ENCODE results near the gene TTC5. TPM values are rescaled to one million over a fixed set of nuclear protein-coding genes. Genes with fewer than 3 reads are reported as not detected.

Gene TTC5
- total RNA-seq, 3 donors from 2014 or later: 10.1 to 21.0 (median 16.2) TPM

GRCh38 chr14:20329355-20329754 lies 23.6 kb upstream of the TTC5 start:
- Histone ChIP-seq H3K27me3 (no peaks in the 10 kb centered on the region), H3K36me3 (peaks cover 5% of the 10 kb centered on the region), H3K4me1 (no peaks in the 10 kb centered on the region), H3K4me3 (no peak overlapping the region), H3K27ac (no peak overlapping the region), H3K9me3 (no peaks in the 10 kb centered on the region)
- TF ChIP-seq POLR2A (IDR thresholded peaks at IDR 0.05) (no peak), CTCF (IDR thresholded peaks at IDR 0.05) (no peak), POLR2AphosphoS5 (IDR thresholded peaks at IDR 0.05) (no peak)
- intact Hi-C loops (cut with DNase I; ENCODE audit: low total_unique reads): no loop called here
- no peak for DNase-seq (ENCODE audit: low spot score in 2 of 2)

- H3K4me3 ChIP-seq: no peak overlapping the region
- DNase-seq (ENCODE audit: low spot score in 2 of 2): no peak
- H3K9me3 ChIP-seq: no peaks in the 10 kb centered on the region
- TF ChIP-seq CTCF (IDR thresholded peaks at IDR 0.05) (no peak), POLR2A (IDR thresholded peaks at IDR 0.05) (no peak), POLR2AphosphoS5 (IDR thresholded peaks at IDR 0.05) (no peak)
- H3K27me3 ChIP-seq: no peaks in the 10 kb centered on the region
- H3K27ac ChIP-seq: no peak overlapping the region
- intact Hi-C loops (cut with DNase I; ENCODE audit: low total_unique reads): no loop called here
- H3K4me1 ChIP-seq: no peaks in the 10 kb centered on the region
- peaks cover 5% of the 10 kb centered on the region for H3K36me3 ChIP-seq
These were observed 23.0 kb upstream of the TTC5 start for GRCh38 chr14:20328705-20329104.

GRCh38 chr14:20327005-20327869 lies 21.5 kb upstream of the TTC5 start:
- no peaks in the 10 kb centered on the region for H3K27me3 ChIP-seq
- no peak overlapping the region for H3K4me3 ChIP-seq
- H3K27ac ChIP-seq: peak overlapping the region in 1 of 2 donors; percentile 19
- peaks cover 5% of the 10 kb centered on the region for H3K36me3 ChIP-seq
- TF ChIP-seq POLR2AphosphoS5 (IDR thresholded peaks at IDR 0.05) (no peak), CTCF (IDR thresholded peaks at IDR 0.05) (peak; percentile 37 to 70 (median 65)), POLR2A (IDR thresholded peaks at IDR 0.05) (no peak)
- no peak for DNase-seq (ENCODE audit: low spot score in 2 of 2)
- no peaks in the 10 kb centered on the region for H3K9me3 ChIP-seq
- intact Hi-C loops (cut with DNase I; ENCODE audit: low total_unique reads): no loop called here
- H3K4me1 ChIP-seq: no peaks in the 10 kb centered on the region

- Histone ChIP-seq H3K4me1 (no peaks in the 10 kb centered on the region), H3K9me3 (no peaks in the 10 kb centered on the region), H3K27ac (no peak overlapping the region), H3K36me3 (no peaks in the 10 kb centered on the region), H3K4me3 (no peak overlapping the region), H3K27me3 (no peaks in the 10 kb centered on the region)
- DNase-seq (ENCODE audit: low spot score in 2 of 2): no peak
- TF ChIP-seq CTCF (IDR thresholded peaks at IDR 0.05): no peak
- TF ChIP-seq POLR2A (IDR thresholded peaks at IDR 0.05): no peak
- no peak for TF ChIP-seq POLR2AphosphoS5 (IDR thresholded peaks at IDR 0.05)
- intact Hi-C loops (cut with DNase I; ENCODE audit: low total_unique reads): no loop called here
These were observed 12.0 kb upstream of the TTC5 start for GRCh38 chr14:20317720-20318119.

GRCh38 chr14:20314026-20314425 lies 8.3 kb upstream of the TTC5 start:
- Histone ChIP-seq H3K4me3 (no peak overlapping the region), H3K9me3 (no peaks in the 10 kb centered on the region), H3K36me3 (no peaks in the 10 kb centered on the region), H3K27ac (no peak overlapping the region), H3K4me1 (no peaks in the 10 kb centered on the region), H3K27me3 (no peaks in the 10 kb centered on the region)
- intact Hi-C loops (cut with DNase I; ENCODE audit: low total_unique reads): no loop called here
- no peak for DNase-seq (ENCODE audit: low spot score in 2 of 2)
- TF ChIP-seq POLR2AphosphoS5 (IDR thresholded peaks at IDR 0.05) (no peak), POLR2A (IDR thresholded peaks at IDR 0.05) (no peak), CTCF (IDR thresholded peaks at IDR 0.05) (no peak)

Data from breast epithelium (tissue), 4 donors.